Measurements from ENCODE around the gene ACOT13.

Gene ACOT13

DNA sequence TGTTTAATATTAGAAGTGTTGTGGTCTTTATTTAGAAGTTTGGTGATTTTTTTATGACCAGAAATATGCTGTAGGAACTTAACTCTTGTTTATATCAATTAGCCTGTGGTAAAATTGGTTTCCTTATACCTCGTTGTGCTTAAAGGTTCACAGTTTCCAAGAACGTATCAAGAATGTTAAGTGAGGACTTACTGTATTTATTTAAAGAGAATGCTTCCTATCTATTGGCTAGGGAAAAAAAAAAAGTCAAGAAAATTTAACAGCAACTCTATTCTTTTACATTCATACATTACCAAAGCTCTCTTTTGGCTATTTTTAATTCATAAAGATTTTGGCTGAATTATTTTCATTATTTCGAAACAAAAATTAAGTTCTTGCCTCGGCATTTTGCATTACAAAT lies 22.5 kb upstream of the ACOT13 start:
- Histone ChIP-seq H3K14ac (ENCODE audit: low read length in 2 of 2) (no peak overlapping the region), H2BK120ac (ENCODE audit: low read depth, low read length) (no peak overlapping the region), H3K79me1 (replicated peaks; ENCODE audit: low read length, poor library complexity, severe bottlenecking) (no peaks in the 10 kb centered on the region), H3K9ac (ENCODE audit: low read length) (no peak overlapping the region), H4K8ac (ENCODE audit: low read length) (no peak overlapping the region), H2AFZ (ENCODE audit: low read depth, low read length) (no peak overlapping the region), H2BK12ac (ENCODE audit: low read length in 2 of 2) (no peak overlapping the region), H3K4me3 (ENCODE audit: insufficient read depth in 1 of 2, low read depth in 1 of 2, low read length in 2 of 2) (no peak overlapping the region), H3K36me3 (ENCODE audit: control insufficient read depth in 1 of 2, insufficient read depth in 2 of 2, low read depth in 1 of 2, low read length in 2 of 2) (no peaks in the 10 kb centered on the region), H3K27me3 (ENCODE audit: control insufficient read depth in 1 of 2, insufficient read depth in 1 of 2, low read length in 2 of 2) (peaks cover 0 to 4% of the 10 kb centered on the region in 2 experiments), H2AK5ac (ENCODE audit: low read length, severe bottlenecking) (no peak overlapping the region), H3K23ac (ENCODE audit: low read length in 2 of 2) (no peak overlapping the region), H3K4ac (ENCODE audit: low read depth in 1 of 2, low read length in 2 of 2) (no peak overlapping the region), H3K27ac (ENCODE audit: low read length, poor library complexity, severe bottlenecking) (no peak overlapping the region), H3K18ac (ENCODE audit: low read depth in 1 of 2, low read length in 2 of 2) (no peak overlapping the region), H3K9me3 (ENCODE audit: control insufficient read depth, low read length) (no peaks in the 10 kb centered on the region), H3K4me1 (ENCODE audit: control insufficient read depth, insufficient read depth, low read depth, low read length) (peaks cover 9% of the 10 kb centered on the region), H2BK5ac (ENCODE audit: low read depth, low read length, poor library complexity, severe bottlenecking) (no peak overlapping the region), H3K4me2 (ENCODE audit: low read length, poor library complexity, severe bottlenecking) (no peak overlapping the region), H4K91ac (ENCODE audit: low read length) (no peak overlapping the region), H2BK15ac (ENCODE audit: low read depth, poor library complexity, severe bottlenecking) (no peak overlapping the region)
- DNase-seq = no peak
- WGBS = 73% methylated on average over 2 of the region's 4 CpGs

DNA sequence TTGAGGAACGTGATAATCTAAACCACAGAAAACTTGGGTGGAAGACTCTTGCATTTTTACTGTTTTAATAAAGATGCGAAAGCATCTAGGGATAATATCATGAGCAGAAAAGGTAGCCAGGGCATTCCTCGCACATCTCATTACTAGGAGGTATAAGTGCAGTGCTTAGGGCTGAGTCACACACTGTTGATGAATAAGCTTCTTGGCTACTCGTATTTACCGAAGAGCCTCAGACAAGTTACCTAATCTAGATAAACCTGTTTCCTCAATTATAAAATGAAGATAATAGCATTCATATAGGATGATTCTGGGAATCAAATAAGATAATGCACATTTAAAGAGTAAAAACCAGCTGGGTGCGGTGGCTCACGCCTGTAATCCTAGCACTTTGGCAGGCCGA lies 20.1 kb upstream of the ACOT13 start:
- no peak overlapping the region for H2AK5ac ChIP-seq (ENCODE audit: low read length, severe bottlenecking)
- no peak overlapping the region for H3K4me2 ChIP-seq (ENCODE audit: low read length, poor library complexity, severe bottlenecking)
- peaks cover 9% of the 10 kb centered on the region for H3K4me1 ChIP-seq (ENCODE audit: control insufficient read depth, insufficient read depth, low read depth, low read length)
- no peaks in the 10 kb centered on the region for H3K9me3 ChIP-seq (ENCODE audit: control insufficient read depth, low read length)
- DNase-seq = no peak
- H3K27me3 ChIP-seq (ENCODE audit: control insufficient read depth in 1 of 2, insufficient read depth in 1 of 2, low read length in 2 of 2) = peaks cover 0 to 4% of the 10 kb centered on the region in 2 experiments
- H4K91ac ChIP-seq (ENCODE audit: low read length) = no peak overlapping the region
- H2BK5ac ChIP-seq (ENCODE audit: low read depth, low read length, poor library complexity, severe bottlenecking) = no peak overlapping the region
- no peak overlapping the region for H4K8ac ChIP-seq (ENCODE audit: low read length)
- no peak overlapping the region for H2BK15ac ChIP-seq (ENCODE audit: low read depth, poor library complexity, severe bottlenecking)
- H3K23ac ChIP-seq (ENCODE audit: low read length in 2 of 2) = no peak overlapping the region
- H3K9ac ChIP-seq (ENCODE audit: low read length) = no peak overlapping the region
- WGBS = 86% methylated on average over 6 of the region's 8 CpGs
- H3K27ac ChIP-seq (ENCODE audit: low read length, poor library complexity, severe bottlenecking) = no peak overlapping the region
- H2BK12ac ChIP-seq (ENCODE audit: low read length in 2 of 2) = no peak overlapping the region
- H2AFZ ChIP-seq (ENCODE audit: low read depth, low read length) = no peak overlapping the region
- peaks cover 2% of the 10 kb centered on the region for H3K79me1 ChIP-seq (replicated peaks; ENCODE audit: low read length, poor library complexity, severe bottlenecking)
- no peak overlapping the region for H2BK120ac ChIP-seq (ENCODE audit: low read depth, low read length)
- H3K18ac ChIP-seq (ENCODE audit: low read depth in 1 of 2, low read length in 2 of 2) = no peak overlapping the region
- H3K36me3 ChIP-seq (ENCODE audit: control insufficient read depth in 1 of 2, insufficient read depth in 2 of 2, low read depth in 1 of 2, low read length in 2 of 2) = peaks cover 0 to 19% of the 10 kb centered on the region in 2 experiments
- no peak overlapping the region for H3K14ac ChIP-seq (ENCODE audit: low read length in 2 of 2)
- H3K4ac ChIP-seq (ENCODE audit: low read depth in 1 of 2, low read length in 2 of 2) = no peak overlapping the region
- peak overlapping the region in 1 of 2 experiments; percentile 86 for H3K4me3 ChIP-seq (ENCODE audit: insufficient read depth in 1 of 2, low read depth in 1 of 2, low read length in 2 of 2)

DNA sequence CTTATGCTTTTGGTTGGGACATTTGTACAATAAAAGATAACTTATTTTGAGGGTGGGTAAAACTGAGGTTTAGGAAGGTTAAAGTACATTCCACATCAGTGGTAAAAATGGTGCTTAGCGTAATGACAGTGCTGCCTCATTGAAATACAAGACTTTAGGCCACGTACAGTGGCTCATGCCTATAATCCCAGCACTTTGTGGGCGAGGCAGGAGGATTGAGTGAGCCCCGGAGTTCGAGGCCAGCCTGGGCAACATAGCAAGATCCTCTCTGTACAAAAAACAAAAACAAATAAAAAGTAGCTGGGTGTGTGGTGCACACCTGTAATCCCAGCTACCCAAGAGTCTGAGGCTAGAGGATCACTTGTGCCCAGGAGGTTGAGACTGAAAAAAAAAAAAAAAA lies 18.6 kb upstream of the ACOT13 start:
- peaks cover 7% of the 10 kb centered on the region for H3K79me1 ChIP-seq (replicated peaks; ENCODE audit: low read length, poor library complexity, severe bottlenecking)
- no peak overlapping the region for H3K4ac ChIP-seq (ENCODE audit: low read depth in 1 of 2, low read length in 2 of 2)
- no peak for DNase-seq
- H3K14ac ChIP-seq (ENCODE audit: low read length in 2 of 2) = no peak overlapping the region
- no peak overlapping the region for H3K18ac ChIP-seq (ENCODE audit: low read depth in 1 of 2, low read length in 2 of 2)
- H2AK5ac ChIP-seq (ENCODE audit: low read length, severe bottlenecking) = no peak overlapping the region
- peaks cover 4 to 34% of the 10 kb centered on the region in 2 experiments for H3K36me3 ChIP-seq (ENCODE audit: control insufficient read depth in 1 of 2, insufficient read depth in 2 of 2, low read depth in 1 of 2, low read length in 2 of 2)
- no peak overlapping the region for H3K27ac ChIP-seq (ENCODE audit: low read length, poor library complexity, severe bottlenecking)
- no peak overlapping the region for H2BK120ac ChIP-seq (ENCODE audit: low read depth, low read length)
- H3K4me2 ChIP-seq (ENCODE audit: low read length, poor library complexity, severe bottlenecking) = no peak overlapping the region
- 85% methylated on average over 2 of the region's 5 CpGs for WGBS
- peaks cover 0 to 4% of the 10 kb centered on the region in 2 experiments for H3K27me3 ChIP-seq (ENCODE audit: control insufficient read depth in 1 of 2, insufficient read depth in 1 of 2, low read length in 2 of 2)
- H3K4me3 ChIP-seq (ENCODE audit: insufficient read depth in 1 of 2, low read depth in 1 of 2, low read length in 2 of 2) = no peak overlapping the region
- H2BK12ac ChIP-seq (ENCODE audit: low read length in 2 of 2) = no peak overlapping the region
- no peak overlapping the region for H3K23ac ChIP-seq (ENCODE audit: low read length in 2 of 2)
- H3K9ac ChIP-seq (ENCODE audit: low read length) = no peak overlapping the region
- H3K4me1 ChIP-seq (ENCODE audit: control insufficient read depth, insufficient read depth, low read depth, low read length) = peaks cover 9% of the 10 kb centered on the region
- H3K9me3 ChIP-seq (ENCODE audit: control insufficient read depth, low read length) = no peaks in the 10 kb centered on the region
- H2BK15ac ChIP-seq (ENCODE audit: low read depth, poor library complexity, severe bottlenecking) = no peak overlapping the region
- H2AFZ ChIP-seq (ENCODE audit: low read depth, low read length) = no peak overlapping the region
- H4K91ac ChIP-seq (ENCODE audit: low read length) = no peak overlapping the region
- no peak overlapping the region for H2BK5ac ChIP-seq (ENCODE audit: low read depth, low read length, poor library complexity, severe bottlenecking)
- no peak overlapping the region for H4K8ac ChIP-seq (ENCODE audit: low read length)

DNA sequence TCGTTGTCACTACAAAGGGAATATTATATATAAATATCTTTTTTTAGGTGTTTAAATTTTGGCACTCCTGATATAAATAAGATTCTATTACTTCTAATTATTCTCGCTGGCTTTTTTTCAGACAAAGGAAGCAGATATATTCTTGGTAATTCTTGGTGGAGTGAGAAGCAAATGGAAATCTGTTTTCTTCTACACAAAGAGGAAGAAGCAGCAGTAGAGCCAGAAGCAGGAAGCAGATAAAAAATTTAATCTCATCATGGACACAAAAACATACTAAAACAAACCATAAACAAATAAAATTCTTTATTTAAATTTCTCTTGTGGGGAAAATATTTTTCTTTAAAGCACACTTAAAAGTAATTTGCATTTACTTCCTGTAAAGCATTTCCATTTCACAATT lies 17.2 kb upstream of the ACOT13 start:
- Histone ChIP-seq H3K36me3 (ENCODE audit: control insufficient read depth in 1 of 2, insufficient read depth in 2 of 2, low read depth in 1 of 2, low read length in 2 of 2) (peaks cover 6 to 47% of the 10 kb centered on the region in 2 experiments), H3K79me1 (replicated peaks; ENCODE audit: low read length, poor library complexity, severe bottlenecking) (peaks cover 9% of the 10 kb centered on the region), H2BK120ac (ENCODE audit: low read depth, low read length) (no peak overlapping the region), H2BK12ac (ENCODE audit: low read length in 2 of 2) (no peak overlapping the region), H2AFZ (ENCODE audit: low read depth, low read length) (no peak overlapping the region), H3K4ac (ENCODE audit: low read depth in 1 of 2, low read length in 2 of 2) (no peak overlapping the region), H2AK5ac (ENCODE audit: low read length, severe bottlenecking) (no peak overlapping the region), H3K18ac (ENCODE audit: low read depth in 1 of 2, low read length in 2 of 2) (no peak overlapping the region), H3K4me1 (ENCODE audit: control insufficient read depth, insufficient read depth, low read depth, low read length) (peaks cover 9% of the 10 kb centered on the region), H2BK15ac (ENCODE audit: low read depth, poor library complexity, severe bottlenecking) (no peak overlapping the region), H3K23ac (ENCODE audit: low read length in 2 of 2) (no peak overlapping the region), H3K4me3 (ENCODE audit: insufficient read depth in 1 of 2, low read depth in 1 of 2, low read length in 2 of 2) (no peak overlapping the region), H3K4me2 (ENCODE audit: low read length, poor library complexity, severe bottlenecking) (no peak overlapping the region), H2BK5ac (ENCODE audit: low read depth, low read length, poor library complexity, severe bottlenecking) (no peak overlapping the region), H3K27ac (ENCODE audit: low read length, poor library complexity, severe bottlenecking) (no peak overlapping the region), H3K14ac (ENCODE audit: low read length in 2 of 2) (no peak overlapping the region), H4K91ac (ENCODE audit: low read length) (no peak overlapping the region), H3K9ac (ENCODE audit: low read length) (no peak overlapping the region), H4K8ac (ENCODE audit: low read length) (no peak overlapping the region), H3K27me3 (ENCODE audit: control insufficient read depth in 1 of 2, insufficient read depth in 1 of 2, low read length in 2 of 2) (no peaks in the 10 kb centered on the region), H3K9me3 (ENCODE audit: control insufficient read depth, low read length) (no peaks in the 10 kb centered on the region)
- DNase-seq = no peak
- no CpG with 5 or more reads among the region's 2 CpGs for WGBS

Data from mesenchymal stem cell (in vitro differentiated cells and primary cell).